HG02884 (cell line): ENCODE measurements around the gene SQSTM1.

Experiments used
- ATAC-seq: cut with Tn5 transposase; IDR thresholded peaks from one replicate; pipeline ENCODE4 v1.9.1; 2021; ENCODE audit warnings: mild to moderate bottlenecking, moderate library complexity; ENCODE audit not compliant: unreplicated experiment

The SQSTM1 gene

DNA sequence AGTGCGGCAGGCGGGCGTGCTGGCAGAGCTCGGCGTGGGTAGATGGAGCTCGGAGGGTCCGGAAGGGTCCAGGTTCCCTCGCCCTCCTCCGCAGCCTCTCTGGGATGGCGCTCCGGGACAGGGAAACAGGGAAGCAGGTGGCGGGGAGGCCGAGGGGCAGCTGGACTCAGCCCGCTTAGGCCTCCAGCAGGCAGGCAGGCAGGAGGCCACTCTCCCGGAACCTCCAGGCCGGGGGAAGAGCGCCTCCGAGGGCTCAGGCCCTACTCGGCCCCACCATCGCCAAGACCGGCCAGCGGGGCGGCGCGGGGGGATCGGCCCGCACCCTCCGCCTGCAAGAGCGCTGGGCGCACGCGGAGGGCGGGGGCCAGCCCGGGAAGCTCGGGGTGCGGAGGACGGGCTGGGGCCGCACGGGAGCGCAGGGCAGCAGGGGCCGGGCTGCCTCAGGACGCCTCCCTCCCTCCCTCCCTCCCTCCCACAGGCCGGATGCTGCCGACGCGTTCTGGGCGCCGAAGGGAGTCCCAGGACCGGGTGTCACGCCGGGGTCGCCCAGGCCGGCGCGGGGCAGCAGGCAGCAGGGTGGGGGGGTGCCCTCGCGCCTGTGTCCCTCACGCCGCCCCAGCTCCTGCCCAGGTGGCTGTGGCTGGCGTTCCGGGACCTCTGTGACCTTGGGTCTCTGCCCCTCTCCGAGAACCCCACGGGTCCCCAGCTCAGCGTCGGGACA, 15.0 kb upstream of the SQSTM1 start:
- peak; percentile 8 for ATAC-seq

DNA sequence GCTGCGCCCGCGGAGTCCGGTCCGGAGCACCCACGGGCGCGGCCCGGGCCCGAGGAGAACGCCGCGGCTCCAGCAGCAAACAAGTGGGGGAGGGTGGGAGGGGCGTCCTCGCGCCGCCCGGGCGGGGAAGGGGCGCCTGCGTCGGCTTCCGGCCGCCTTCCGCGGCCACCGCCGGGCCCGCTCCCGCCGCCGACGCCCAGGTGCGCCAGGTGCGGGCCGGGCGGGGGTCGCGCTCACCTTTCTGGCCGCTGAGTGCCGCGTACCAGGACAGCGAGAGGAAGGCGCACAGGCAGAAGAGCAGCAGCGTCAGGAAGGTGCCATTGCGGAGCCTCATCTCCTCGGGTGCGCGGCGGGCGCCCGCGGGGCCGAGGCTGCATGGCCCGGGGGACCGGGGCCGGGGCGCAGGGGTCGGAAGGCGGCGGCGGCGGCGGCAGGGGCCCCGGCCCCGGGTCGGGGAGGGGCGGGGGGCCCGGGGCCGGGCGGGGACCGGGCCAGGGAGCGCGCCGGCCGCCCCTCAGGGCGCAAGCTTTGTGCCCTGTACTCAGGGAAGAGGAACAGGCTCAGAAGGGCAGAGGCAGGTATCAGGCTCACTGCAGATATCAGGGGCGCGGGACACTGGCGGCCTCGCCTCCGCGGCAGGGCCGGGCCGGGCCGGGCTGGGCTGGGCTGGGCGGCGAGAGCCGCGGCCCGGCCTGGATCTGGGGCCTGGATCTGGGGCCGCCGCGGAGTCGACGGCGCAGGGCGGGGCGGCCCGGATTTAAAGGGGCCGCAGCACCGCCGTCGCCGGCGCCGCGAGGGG, 14.3 kb upstream of the SQSTM1 start, which contains the start of gene MGAT4B:
Gene MGAT4B (minus strand): TSS at position 617 of the 799 bp plus-strand sequence. CDS start 283 bp downstream, at position 334.
- ATAC-seq = peak; percentile 69

DNA sequence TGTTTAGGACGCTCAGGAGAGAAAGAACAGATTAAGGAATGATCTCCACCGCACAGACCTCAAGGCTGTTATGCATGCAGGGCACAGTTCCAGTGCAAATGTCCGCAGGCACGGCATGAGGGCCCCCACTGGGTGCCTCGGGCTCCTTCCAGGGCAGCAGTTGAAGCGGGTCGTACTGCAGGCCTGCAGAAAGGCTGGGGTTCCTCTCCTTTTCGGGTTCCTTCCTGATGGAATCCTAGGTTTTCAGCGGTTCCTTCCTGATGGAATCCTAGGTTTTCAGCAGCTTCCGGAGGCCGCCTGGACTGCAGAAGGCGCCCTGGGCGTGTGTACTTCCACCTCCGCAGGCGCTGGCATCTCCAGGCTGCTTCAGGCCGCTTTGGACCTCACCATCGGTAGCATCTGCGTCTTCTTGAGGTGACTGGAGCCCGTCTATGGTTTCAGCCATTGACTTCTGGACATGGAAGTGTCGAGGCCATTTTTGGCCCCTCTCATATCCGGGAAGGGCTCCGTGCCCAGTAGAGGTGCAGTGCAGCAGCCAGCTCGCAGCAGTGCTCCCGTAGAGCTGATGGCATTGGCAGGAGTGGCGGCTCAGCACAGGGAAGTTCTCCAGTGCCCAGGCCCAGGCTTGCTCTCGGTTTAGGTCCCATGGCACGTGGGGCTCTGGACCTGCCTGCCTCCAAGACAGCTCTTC, 8.4 kb upstream of the SQSTM1 start:
- no peak for ATAC-seq

DNA sequence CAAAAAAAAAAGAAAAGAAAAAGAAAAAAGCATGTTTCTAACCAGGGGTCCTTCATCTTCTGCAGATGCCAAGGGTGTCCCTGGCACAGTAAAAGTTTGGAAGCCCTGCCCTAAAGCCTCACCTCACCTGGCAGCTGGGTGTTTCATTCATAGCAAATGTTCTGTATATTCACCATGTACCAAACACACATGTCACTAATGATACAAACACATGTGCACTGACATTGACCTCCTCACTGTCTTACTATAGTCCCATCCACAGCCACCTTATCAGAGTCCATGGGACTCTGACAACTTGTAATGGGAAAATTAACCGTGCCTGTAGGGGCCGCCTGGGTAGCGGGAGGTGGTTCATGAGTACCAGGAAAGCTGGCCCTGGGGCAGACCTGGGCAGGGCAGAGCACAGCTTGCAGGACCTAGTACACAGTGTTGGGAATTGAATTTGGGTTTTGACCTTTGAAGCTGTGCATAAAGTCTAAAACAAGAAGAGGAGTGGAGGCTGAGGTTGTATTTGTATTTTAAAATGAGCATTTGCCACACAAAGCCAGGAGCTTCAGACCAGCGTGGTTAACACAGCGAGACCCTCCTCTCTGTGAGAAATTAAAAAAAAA, 7.6 kb upstream of the SQSTM1 start:
- no peak for ATAC-seq

DNA sequence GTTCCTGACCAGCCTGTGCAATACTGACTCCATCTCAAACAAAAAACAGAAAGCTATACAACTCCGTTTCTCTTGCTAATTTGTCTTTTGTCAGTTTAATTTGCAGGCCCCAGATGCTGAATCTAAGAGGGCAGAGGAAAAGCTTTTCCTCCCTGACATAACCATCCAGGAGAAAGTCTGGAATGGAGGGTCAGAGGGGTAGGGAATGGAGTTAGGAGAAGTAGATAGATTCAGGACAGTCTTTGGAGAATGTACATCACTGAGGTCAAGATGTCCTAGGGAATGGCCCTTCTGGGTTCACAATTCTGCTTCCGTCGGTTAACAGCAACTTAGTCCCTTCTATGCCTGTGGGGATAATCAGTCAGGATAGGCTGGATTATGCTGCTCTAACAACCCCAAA, 6.6 kb upstream of the SQSTM1 start:
- ATAC-seq = no peak

DNA sequence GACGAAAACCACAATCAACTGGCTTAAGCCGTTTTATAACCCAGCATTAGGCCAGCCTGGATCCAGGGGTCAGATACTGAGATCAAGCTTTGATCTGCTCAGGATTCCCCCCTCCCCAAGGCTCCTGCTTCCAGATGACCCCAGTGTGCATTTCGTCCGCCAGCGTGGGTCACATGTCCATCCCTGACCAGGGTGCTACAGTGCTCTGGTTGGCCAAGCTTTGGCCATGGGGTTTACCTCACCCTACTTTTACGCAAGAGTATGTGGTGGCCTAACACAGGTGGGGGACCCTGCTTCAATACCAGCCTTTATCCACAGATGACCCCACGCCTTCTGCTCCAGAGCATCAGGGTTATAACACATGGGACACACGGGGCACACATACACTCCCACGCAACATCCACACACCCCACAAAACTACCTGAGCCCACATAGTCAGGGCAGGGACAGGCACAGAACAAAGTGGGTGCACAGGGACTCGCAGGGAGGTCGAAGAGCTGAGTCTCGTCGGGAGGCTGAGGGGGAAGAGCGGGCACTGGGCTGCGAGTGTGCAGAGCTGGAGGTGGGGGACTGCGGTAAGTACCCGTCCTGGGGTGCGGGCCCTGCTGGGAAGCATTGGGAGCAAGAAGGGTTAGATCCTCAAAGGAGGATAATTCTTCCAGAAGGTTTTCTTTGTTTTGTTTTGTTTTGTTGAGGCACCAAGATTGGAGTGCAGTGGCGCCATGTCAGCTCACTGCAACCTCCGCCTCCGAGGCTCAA, 5.0 kb upstream of the SQSTM1 start:
- ATAC-seq = no peak

DNA sequence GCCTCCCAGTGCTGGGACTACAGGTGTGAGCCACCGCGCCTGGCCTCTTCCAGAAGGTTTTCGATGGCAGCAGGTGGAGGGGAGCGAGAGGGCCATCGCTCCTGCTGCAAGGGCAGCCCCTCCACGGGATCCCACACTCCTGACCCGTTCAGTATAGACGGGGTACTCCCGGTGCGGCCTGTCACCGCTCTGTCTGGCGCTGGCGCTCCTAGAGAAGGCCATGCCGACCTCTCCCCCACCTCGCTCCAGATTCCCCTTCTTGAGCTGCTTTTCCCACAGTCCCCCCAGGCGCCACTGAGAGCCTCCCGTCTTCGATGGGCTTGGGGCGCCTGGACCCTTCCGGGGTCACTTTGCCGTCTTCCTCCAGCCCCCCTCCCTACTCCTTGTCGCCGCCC, 4.3 kb upstream of the SQSTM1 start:
- ATAC-seq = no peak

DNA sequence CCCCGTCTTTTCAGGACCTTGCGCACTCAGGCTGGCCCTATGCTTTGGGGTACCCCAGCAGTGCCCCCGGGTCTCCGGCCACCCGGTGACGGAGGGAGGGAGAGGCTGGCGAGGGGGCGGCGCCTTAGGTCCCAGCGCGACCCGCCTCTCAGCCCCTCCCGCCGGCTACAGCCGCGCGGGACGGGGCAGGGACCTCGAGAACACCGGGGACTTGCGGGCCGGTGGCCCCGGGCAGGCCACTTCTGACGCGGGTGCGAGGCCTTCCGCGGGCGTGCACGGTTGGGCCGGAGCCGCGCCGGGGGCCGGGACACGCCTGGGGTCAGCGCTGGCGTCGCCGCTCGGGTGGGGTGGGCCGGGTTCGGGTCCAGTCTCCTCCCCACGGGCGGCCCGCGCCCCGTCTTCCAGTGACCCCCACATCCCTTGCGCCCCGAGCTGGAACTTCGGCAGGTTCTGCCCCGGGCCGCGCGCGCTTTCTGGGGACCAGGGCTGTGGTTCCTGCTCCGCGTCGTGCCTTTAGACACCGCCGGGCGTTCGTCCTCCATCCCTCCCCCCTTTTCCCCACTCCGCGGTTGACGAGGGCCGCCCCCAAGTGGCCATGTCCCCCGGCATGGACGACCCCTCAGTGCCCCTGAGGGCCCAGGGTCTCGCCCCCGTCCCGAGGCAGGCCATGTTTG, 3.8 kb upstream of the SQSTM1 start:
- no peak for ATAC-seq

DNA sequence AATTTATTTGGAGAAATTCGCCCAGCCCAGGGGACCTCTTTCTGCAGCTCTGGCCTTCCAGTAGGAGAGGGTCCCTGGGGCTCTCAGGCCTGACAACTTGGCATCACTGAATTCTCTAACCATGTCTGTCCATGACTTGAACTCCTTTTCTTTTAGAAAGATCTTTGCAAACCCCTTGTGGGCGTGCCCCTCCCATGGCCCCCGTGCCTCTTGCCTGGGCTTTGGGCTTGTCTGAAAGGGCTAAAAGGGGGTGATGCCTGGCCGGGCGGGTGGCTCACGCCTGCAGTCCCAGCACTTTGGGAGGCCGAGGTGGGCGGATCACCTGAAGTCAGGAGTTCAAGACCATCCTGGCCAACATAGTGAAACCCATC, 3.2 kb upstream of the SQSTM1 start:
- ATAC-seq = no peak

DNA sequence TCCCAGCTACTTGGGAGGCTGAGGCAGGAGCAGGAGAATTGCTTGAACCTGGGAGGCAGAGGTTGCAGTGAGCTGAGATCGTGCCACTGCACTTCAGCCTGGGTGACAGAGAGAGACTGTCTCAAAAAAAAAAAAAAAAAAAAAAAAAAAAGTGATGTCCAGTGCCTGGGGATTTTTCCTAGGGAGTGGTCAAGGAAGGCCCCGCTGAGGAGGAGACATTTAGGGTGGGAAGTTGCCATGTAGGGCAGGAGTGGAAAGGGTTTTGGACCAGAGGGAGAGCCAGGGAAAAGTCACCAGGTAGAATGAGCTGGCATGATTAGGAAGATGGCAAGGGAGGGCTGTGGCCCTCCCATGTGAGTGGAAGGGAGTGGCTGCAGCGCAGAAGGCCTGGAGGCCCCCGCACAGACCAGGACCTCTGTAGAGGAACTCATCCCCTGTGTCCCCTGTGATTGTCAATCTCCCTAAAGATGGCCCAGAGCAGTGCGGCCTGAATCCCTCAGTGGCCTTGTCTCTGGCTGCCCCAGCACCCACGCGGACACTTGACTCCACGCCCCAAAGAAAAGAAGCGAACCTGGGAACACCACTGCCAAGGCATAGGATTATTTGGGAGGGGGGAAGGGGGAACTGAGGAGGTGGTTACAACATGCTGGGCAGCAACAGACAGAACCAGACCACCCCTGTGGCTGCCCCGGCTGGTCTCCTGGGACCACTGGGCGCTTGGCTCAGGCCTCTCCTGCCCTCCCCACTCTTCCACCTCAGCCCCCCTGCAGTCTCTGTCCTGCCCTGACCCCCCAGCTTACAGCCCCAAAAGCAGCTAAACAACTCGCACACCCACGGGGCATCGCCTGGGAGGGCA, 2.6 kb upstream of the SQSTM1 start:
- ATAC-seq = no peak

DNA sequence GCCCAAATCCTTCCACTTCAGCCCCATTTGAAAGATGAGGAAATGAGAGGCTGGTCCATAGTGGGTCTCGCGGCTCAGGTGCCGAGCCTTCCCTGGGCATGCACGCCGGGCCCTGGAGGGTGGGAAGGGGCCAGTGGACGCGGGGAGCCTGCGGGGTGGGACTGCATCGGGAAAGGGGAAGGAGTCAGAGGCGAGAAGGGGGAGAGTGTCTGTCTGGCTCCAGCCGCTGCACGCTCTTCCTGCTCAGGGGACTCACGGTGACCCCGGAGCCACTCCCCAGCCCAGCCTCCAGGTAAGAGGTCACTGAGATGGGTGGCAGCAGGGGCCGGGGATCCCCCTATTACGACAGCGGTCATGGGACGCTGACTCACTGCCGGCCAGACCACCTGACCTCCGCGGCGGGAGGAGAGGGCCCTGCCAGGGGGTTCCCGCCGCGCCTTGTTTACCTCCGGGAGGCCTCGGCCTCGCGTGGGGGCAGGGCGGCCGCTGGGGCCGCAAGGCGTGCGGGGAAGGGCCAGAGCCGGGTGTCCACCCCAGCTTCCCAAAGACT, 1.9 kb upstream of the SQSTM1 start:
- peak; percentile 54 for ATAC-seq

DNA sequence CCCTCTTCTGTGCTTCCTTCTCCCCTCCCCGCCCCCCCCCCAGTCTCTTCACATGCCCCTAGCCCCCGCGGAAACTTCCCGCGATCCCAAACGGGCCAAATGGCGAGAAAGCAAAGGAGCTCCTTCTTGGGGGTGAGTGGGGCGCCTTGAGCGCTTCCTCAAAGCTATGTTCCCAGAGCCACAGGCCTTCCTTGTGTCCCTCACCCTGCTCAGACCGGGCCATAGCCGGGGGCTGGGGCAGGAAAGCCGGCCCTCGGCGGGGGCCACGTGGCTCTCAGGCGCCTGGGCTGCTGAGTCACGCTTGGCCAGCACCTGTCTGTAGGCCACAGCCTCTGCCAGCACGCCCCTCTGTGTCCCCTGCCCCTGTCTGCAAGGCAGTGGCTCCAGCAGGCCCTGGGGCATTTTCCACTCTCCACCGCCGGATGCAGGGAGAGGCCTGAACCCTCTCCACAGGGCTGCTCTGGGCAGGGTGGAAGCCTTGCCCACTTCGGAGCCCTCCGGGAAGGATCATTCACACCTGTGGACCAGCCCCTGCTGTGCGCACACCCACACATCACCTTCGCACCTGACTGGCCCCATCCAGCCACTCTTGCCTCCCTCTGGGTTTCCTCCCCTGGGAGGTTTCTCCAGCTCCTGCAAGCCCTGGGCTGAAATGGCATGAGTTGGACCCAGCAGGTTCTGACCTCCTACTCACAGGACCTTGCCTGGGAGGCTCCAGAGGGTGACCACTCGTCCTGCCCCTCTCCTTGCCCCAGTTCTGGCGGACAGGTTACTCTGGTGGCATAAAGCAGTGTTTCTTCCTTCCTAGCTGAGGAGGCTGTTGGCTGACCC, 1.2 kb upstream of the SQSTM1 start:
- ATAC-seq = no peak

DNA sequence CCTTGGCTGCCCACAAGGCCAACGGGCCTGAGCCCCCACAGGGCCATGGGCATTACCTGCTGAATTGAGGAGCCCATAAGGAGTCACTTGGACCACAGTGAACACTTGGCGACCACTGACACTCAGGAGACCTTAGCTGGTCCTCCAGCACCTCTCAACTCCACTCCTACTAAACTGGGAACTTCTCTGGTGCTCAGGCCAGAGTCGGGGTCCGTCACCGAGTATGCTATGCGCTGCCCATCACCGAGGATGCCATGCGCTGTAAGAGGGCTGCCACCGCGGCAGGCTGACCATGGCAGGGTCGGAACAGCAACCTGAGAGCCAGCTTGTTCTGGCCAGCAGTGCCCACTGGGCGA, 600 bp upstream of the SQSTM1 start:
- ATAC-seq = no peak

DNA sequence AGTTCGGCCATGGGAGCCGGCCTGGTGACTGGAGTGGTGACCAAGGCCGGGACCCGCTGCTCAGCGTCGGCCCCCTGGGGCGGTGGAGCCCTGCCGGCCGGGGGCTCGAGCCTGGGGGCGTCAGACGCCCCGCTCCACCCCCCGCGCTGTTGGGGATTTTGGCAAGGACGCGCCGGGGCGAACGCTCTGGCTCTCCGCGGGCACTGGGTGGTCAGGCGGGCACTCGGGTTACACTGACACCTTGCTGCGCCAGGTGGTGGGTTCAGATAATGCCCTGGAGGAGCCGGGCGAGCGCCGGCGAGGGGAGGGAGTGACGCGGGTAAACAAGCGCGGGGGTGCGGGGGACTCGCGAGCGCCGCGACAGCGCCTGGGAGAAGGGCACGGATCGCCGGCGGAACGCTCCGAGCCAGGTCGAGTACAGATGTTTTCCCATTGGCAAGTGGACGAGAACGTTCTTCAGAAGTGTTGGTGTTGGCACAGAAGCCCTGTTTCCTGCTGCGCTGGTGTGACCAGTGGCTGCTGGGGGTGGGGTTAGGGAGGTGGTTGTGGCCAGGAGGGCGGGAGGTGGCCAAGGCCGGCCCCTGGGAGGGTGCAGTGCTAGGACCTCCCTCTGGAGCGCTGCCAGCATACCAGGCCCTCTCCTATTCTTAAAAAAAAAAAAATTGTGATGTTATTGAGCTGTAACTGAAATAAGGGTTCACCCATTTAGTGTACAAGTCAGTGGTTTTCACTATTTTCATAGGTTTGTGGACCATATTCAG, 773 bp downstream of the SQSTM1 start:
- peak; percentile 36 for ATAC-seq

DNA sequence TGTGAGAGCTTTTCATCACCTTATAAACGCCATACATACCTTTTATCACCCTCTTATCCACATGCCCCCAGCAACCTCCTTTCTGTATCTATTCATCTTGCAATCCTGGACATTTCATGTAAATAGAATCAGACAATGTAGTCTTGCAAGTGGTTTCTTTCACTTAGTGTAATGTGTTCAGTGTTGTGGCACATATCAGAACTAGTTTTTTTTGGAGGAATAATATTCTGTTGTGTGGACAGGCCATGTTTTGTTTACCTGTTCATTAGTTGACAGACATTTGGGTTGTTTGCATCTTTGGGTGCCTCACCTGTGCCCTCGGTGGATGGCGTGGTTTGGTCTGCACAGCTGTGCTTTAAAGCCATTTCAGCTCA, 1.3 kb downstream of the SQSTM1 start:
- ATAC-seq = no peak

DNA sequence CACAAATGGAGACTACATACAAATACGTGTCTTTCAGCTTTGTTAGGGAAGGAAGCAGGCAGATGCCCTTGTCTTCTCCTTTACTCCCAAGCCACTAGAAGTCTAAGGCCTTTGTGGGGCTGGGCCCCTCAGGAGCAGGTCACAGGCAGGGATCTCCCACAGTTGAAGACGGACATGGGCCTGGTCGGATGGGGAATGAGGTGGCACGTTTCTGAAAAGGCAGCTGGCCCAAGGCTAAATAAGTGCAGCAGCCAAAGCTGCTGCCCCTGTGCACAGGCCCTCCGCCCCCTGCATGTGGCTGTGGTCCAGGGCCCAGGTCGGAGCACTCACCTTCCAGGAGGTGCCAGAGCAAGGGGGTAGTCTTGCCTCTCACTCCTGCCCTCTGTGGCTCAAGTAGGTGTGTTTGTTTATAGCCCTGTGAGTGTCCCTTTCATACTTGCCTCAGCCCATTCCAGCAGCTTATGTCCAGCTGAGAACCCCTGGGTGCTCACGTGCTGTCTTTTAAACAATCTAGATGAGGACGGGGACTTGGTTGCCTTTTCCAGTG, 1.8 kb downstream of the SQSTM1 start:
- ATAC-seq = no peak
